ENCODE data around the gene EYS.
"Not testable (repeated sequence)": the region's sequence is repeated elsewhere in the genome, so short reads cannot be mapped to it uniquely, and the experiment has no call there.

The EYS gene

DNA sequence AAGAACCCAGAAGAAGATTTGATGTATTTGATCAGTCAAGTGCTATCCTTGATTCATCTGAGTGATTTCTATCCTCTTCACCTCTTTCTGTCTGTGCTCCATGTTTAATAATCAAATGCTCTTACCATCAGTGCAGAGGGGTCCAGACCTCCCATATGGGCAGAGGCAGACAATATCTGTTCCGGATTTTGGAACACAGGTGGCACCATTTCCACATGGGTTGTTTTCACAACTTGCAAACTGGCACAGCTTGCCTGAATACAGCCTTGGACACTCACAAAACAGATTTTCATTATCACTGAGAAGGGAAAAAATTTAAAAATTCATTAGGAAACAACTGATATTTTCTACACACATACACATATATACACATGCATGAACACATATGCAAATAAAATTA is 1843.0 kb downstream of the EYS start:
- peak in 1 of 2 experiments; percentile 13 for DNase-seq

- DNase-seq, result no peak
Observed at GRCh38 chr6:63862486-63863198, 1844.4 kb downstream of the EYS start.

DNA sequence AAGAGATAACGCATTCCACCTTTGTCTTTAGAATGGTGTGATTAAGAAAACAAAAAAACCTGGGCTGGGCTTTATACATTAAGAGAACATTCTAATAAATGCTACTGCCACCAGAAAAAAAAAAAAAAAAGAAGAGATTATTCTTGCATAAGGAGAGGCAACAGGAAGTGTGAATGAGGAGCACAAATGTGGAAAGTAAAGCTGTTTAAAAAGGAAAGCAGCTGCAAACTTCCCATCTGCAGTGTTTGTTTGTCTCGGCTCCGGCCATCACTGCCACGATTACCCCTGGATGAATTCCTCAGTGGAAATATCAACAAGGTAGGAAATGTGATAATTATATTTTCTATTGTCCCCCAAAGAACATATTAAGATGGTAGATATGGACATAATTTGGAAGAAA is 1847.5 kb downstream of the EYS start:
- DNase-seq, result no peak

DNA sequence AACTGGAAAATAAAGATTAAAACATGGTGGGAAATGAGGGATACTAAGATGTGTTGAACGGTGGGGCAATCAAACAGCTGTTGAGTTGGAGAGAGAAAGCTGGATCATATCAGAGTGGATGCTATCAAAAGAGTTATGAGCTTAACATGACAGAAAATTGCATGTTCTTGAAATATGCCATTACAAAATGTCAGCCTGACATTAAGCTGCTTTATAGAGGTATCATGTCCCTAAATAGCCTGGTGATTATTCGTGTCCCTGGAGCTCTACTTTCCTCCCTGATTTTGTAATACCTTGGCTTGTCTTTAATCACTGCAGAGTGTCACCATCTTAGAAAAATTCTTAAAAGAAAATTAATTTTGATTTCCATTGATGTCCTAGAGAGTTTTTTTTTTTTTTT is 1848.3 kb downstream of the EYS start:
- DNase-seq, result no peak

DNA sequence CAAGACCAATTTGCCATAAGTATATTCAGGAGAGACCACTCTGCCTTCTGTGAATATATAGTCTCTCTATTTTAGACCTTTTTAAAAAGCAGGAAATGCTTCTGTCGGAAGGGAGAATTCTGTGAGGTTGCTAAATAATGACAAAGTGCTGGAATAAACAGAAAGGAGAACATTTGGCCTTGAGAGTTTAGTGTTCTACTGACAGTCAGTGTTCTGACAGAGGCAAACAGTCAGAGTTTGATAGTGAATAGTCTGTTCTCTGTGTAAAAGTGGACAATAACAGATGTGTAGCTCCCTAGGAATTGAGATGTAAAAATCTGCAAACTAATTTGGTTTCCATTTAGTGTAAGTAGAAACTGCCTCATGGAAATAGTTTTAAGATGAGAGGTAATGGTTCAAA is 1850.8 kb downstream of the EYS start:
- no peak for DNase-seq

DNA sequence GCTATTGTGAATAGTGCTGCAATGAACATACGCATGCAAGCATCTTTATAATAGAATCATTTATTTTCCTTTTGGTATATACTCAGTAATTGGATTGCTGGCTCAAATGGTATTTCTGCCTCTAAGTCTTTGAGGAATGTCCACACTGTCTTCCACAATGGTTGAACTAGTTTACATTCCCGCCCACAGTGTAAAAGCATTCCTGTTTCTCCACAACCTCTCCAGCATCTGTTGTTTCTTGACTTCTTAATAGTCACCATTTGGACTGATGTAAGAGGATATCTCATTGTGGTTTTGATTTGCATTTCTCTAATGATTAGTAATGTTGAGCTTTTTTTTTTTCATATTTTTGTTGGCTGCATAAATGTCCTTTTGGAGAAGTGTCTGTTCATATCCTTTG is 1862.7 kb downstream of the EYS start:
- no peak for DNase-seq

GRCh38 chr6:63839485-63839884 is 1867.5 kb downstream of the EYS start:
- DNase-seq, result no peak

DNA sequence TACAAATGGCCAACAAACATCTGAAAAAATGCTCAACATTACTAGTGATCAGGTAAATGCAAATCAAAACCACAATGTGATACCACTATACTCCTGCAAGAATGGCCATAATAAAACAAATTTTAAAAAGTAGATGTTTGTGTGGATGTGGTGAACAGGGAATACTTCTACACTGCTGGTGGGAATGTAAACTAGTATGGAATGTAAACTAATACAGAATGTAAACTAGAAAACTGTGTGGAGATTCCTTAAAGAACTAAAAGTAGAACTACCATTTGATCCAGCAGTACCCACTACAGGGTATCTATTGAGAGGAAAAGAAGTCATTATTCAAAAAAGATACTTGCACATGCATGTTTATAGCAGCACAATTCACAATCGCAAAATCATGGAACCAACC is 1878.3 kb downstream of the EYS start:
- not testable (repeated sequence) for DNase-seq

DNA sequence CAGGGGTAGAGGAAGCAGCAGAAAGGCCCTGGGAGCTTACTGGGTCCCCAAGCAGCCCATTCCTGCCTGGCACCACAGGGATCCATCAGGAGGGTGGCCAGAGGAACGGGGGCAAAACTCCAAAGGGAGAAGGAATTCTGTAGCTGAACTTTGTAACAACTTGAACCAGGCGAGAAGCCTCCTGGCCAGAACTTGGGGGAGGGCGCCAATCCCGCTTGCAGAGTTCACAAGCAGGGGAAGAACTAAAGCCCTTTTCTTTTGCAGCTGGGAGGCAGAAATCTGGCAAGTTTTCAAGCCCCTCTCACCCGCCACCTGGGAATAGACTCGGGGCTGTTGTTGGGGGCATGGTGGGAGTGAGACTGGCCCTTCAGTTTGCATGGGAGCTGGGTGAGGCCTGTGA is 1882.3 kb downstream of the EYS start:
- no peak for DNase-seq

DNA sequence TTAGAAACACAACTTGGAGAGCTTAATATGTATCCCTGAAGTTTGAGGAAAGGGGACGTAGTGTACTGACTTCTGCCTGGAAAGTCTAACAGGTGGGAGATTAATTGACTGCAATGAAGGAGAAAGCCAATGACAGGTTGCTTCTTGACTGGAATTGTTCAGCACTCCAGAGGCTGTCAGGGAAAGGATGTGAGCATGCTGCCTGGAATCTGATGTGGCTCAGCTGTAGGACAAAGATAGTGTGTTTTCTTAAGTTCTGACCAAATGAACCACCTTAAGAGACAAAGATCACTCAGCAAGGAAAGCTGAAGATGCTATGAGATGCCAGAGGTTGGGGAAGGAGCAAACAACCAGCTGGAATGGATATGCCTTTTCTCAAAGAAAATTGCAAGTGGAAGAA is 1885.6 kb downstream of the EYS start:
- DNase-seq, result peak in 1 of 2 experiments; percentile 25

DNA sequence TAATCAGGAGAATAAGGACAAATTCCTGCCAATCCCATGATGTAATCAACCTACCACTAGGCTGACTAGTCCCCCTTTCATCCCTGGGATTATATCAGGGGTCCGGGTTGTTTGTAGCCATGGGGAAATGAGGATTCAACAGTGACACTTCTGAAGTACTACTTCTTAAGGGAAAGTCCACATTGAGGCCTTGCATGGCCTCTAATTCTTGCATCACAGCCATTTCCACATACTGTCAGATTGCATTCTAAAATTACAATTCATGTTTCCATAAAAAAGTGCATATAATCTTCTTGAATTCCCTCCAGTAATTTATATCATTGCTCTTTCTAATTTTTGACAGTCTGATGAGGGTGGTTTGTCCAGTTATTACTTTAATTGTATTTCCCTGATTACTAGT is 1887.2 kb downstream of the EYS start:
- DNase-seq, result no peak

GRCh38 chr6:63817492-63818050 is 1889.5 kb downstream of the EYS start:
- no peak for DNase-seq

DNA sequence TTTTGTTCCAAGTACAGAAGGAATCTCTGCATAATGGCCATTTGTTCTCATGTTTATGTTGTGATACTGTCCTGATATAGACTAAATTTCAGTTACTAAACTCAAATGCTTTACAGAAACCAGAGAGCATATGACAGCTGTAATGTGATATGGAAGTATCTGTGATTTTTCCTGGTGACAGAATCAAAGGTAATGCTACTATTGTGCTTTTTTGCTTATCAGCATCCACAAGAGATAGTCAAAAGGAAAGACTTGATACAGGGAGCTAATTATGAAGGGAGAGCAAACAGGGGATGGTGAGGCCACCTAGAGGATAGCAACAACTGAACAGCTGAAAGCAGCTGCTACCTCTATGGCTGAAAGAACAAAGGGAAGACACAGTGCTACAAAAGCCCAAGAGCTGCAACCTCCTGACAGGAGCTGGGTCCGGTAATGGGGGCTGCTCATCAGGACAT is 1890.0 kb downstream of the EYS start:
- peak in 1 of 2 experiments; percentile 8 for DNase-seq

- no peak for DNase-seq
Observed at GRCh38 chr6:63816401-63816981, 1890.5 kb downstream of the EYS start.

GRCh38 chr6:63814459-63814858 is 1892.6 kb downstream of the EYS start:
- no peak for DNase-seq

- DNase-seq, result peak in 1 of 2 experiments; percentile 33
Observed at GRCh38 chr6:63813566-63814120, 1893.4 kb downstream of the EYS start.

- DNase-seq, result no peak
Observed at GRCh38 chr6:63808576-63808975, 1898.5 kb downstream of the EYS start.

- no peak for DNase-seq
Observed at GRCh38 chr6:63807056-63807455, 1900.0 kb downstream of the EYS start.

- no peak for DNase-seq
Observed at GRCh38 chr6:63806573-63806913, 1900.5 kb downstream of the EYS start.

GRCh38 chr6:63805808-63806572 is 1901.0 kb downstream of the EYS start:
- peak in 1 of 2 experiments; percentile 2 for DNase-seq

- peak in 1 of 2 experiments; percentile 4 for DNase-seq
Observed at GRCh38 chr6:63805345-63805744, 1901.7 kb downstream of the EYS start.

GRCh38 chr6:63804381-63804956 is 1902.6 kb downstream of the EYS start:
- DNase-seq, result peak in 1 of 2 experiments; percentile 45

GRCh38 chr6:63803371-63803770 is 1903.7 kb downstream of the EYS start:
- no peak for DNase-seq

Data from NCI-H524 (cell line).